Lung (tissue), 12 donors: ENCODE results near the gene BIRC5. TPM values are rescaled to one million over a fixed set of nuclear protein-coding genes. Genes with fewer than 3 reads are reported as not detected.

Experiments used
- ATAC-seq: fragments of 200-7000 bp; cut with Tn5 transposase; one replicate; pipeline ENCODE4 v1.9.1; 2020; ENCODE audit warnings: moderate number of reproducible peaks; ENCODE audit not compliant: insufficient read depth, low FRiP score
- DNase-seq, 3 donors: peaks; one replicate each; pipeline ENCODE4 v3.0.0-alpha.2; 2013 to 2017
- H3K27ac ChIP-seq, 2 donors: one replicate each; pipeline ENCODE4 v1.5.1; 2013; ENCODE audit warnings: mild to moderate bottlenecking in 2 of 2, moderate library complexity in 2 of 2, control low read depth in 1 of 2, inconsistent platforms in 1 of 2, low read depth in 1 of 2, low read length in 1 of 2
- H3K27me3 ChIP-seq, 3 donors: one replicate each; pipeline ENCODE4 v1.5.1; 2013; ENCODE audit warnings: low read length in 2 of 3; ENCODE audit not compliant: control insufficient read depth in 3 of 3, insufficient read depth in 3 of 3
- H3K36me3 ChIP-seq, 4 donors: one replicate each; pipeline ENCODE4 v1.5.1; 2013; ENCODE audit warnings: low read length in 4 of 4, mild to moderate bottlenecking in 1 of 4, moderate library complexity in 1 of 4; ENCODE audit not compliant: control insufficient read depth in 4 of 4, insufficient read depth in 4 of 4
- H3K4me1 ChIP-seq, 5 donors: one replicate each; pipeline ENCODE4 v1.5.1; 2013; ENCODE audit warnings: low read length in 5 of 5, mild to moderate bottlenecking in 2 of 5, moderate library complexity in 1 of 5; ENCODE audit not compliant: control insufficient read depth in 5 of 5, insufficient read depth in 5 of 5
- H3K4me3 ChIP-seq: one replicate; pipeline ENCODE4 v1.5.1; 2013; ENCODE audit warnings: mild to moderate bottlenecking, control low read depth, moderate library complexity
- H3K9ac ChIP-seq, 2 donors: one replicate each; pipeline ENCODE4 v1.5.1; 2013; ENCODE audit warnings: low read length in 2 of 2, control low read depth in 1 of 2; ENCODE audit not compliant: insufficient read depth in 1 of 2
- H3K9me3 ChIP-seq, 4 donors: one replicate each; pipeline ENCODE4 v1.5.1; 2013; ENCODE audit warnings: low read length in 3 of 4, mild to moderate bottlenecking in 1 of 4, moderate library complexity in 1 of 4; ENCODE audit not compliant: control insufficient read depth in 4 of 4, insufficient read depth in 3 of 4
- CTCF ChIP-seq: IDR thresholded peaks from 2 replicates; pipeline ENCODE4 v1.5.1; 2012; ENCODE audit warnings: mild to moderate bottlenecking; ENCODE audit errors: control extremely low read depth, extremely low read depth
- WGBS, 2 donors: extraction: QIAGEN DNeasy Blood & Tissue Kit; methylation state at CpG; one replicate each; pipeline ENCODE4 v1.1.7; 2013; 5-methylcytosine and 5-hydroxymethylcytosine counted together
- polyA plus RNA-seq, 2 donors: library from polyadenylated mRNA; stranded (reverse); fragments of 200-250 nt; gene quantifications; one replicate each; pipeline ENCODE4 v1.2.1, GENCODE V29; 2013
- total RNA-seq, 2 donors: library from RNA; depleted of rRNA in 1 of 2; stranded (reverse); fragments of >200 nt in 1 of 2; gene quantifications; one replicate each; pipeline ENCODE4 v1.2.1, GENCODE V29; 2014 to 2021
- donor health status: control.
- donor health status: control.
- donor health status: Bipolar disorder and iron deficiency.
- donor health status: healthy.
- donor health status: DM: yes; HTN: yes; CAD: no.

BIRC5 gene
- total and polyA plus RNA-seq, 4 donors, result 1.1 to 11.2 (median 2.4) TPM

- no peaks in the 10 kb centered on the region for H3K36me3 ChIP-seq
- WGBS, 2 donors, result 86 to 88% methylated on average over 26 of the region's 26 CpGs
- TF ChIP-seq CTCF, result no peak
- no peak overlapping the region for H3K4me3 ChIP-seq
- ATAC-seq (no peak), DNase-seq (peak in 2 of 3 donors; percentile 25 to 36)
- H3K4me1 ChIP-seq, result peaks cover 0 to 48% (median 28%) of the 10 kb centered on the region in 5 donors
- H3K27ac ChIP-seq, result no peak overlapping the region
- H3K9ac ChIP-seq, result no peak overlapping the region
- H3K9me3 ChIP-seq, result no peaks in the 10 kb centered on the region
- H3K27me3 ChIP-seq, result no peaks in the 10 kb centered on the region
Observed at GRCh38 chr17:78267253-78268073, 53.4 kb downstream of the BIRC5 start.

- ATAC-seq (no peak), DNase-seq (peak in 1 of 3 donors; percentile 13)
- H3K4me3 ChIP-seq, result no peak overlapping the region
- H3K9me3 ChIP-seq, result no peaks in the 10 kb centered on the region
- no peaks in the 10 kb centered on the region for H3K36me3 ChIP-seq
- no peak for TF ChIP-seq CTCF
- H3K9ac ChIP-seq, result no peak overlapping the region
- peaks cover 0 to 49% (median 29%) of the 10 kb centered on the region in 5 donors for H3K4me1 ChIP-seq
- WGBS, 2 donors, result 74 to 87% methylated on average over 24 of the region's 24 CpGs
- no peaks in the 10 kb centered on the region for H3K27me3 ChIP-seq
- H3K27ac ChIP-seq, result peak overlapping the region in 1 of 2 donors; percentile 14
Observed at GRCh38 chr17:78268191-78268874, 54.3 kb downstream of the BIRC5 start.

GRCh38 chr17:78268951-78269905 is 55.2 kb downstream of the BIRC5 start:
- ATAC-seq, result no peak
- WGBS, 2 donors, result 48 to 55% methylated on average over 33 to 34 of the region's 34 CpGs
- Histone ChIP-seq H3K27me3 (no peaks in the 10 kb centered on the region), H3K4me3 (no peak overlapping the region), H3K4me1 (peaks cover 0 to 48% (median 26%) of the 10 kb centered on the region in 5 donors), H3K36me3 (no peaks in the 10 kb centered on the region), H3K27ac (peak overlapping the region in 1 of 2 donors; percentile 54), H3K9ac (no peak overlapping the region), H3K9me3 (no peaks in the 10 kb centered on the region)
- peak; percentile 63 to 71 (median 63) for DNase-seq
- TF ChIP-seq CTCF, result no peak
